Mucosa of gallbladder (tissue), 1 donor: ENCODE results near the gene SCTR. TPM values are rescaled to one million over a fixed set of nuclear protein-coding genes. Genes with fewer than 3 reads are reported as not detected.

Source experiments
- DNase-seq: peaks from one replicate; pipeline ENCODE4 v3.0.0-alpha.2; 2020; ENCODE audit warnings: low spot score
- total RNA-seq: library from RNA; stranded (reverse); gene quantifications from one replicate; pipeline ENCODE4 v1.2.1, GENCODE V29; 2021
- donor health status: DM: no; HTN: no; CAD: no.

SCTR gene
- total RNA-seq, 1 donor from 2014 or later: 0.92 TPM

- DNase-seq: no peak
Observed at GRCh38 chr2:119475225-119475856, 48.9 kb downstream of the SCTR start.

- DNase-seq: no peak
Observed at GRCh38 chr2:119474371-119475224, 49.7 kb downstream of the SCTR start.

GRCh38 chr2:119473621-119474370, 50.5 kb downstream of the SCTR start:
- no peak for DNase-seq

- no peak for DNase-seq
Observed at GRCh38 chr2:119472749-119473148, 51.5 kb downstream of the SCTR start.

- DNase-seq: no peak
Observed at GRCh38 chr2:119469661-119470297, 54.5 kb downstream of the SCTR start.

- DNase-seq: no peak
Observed at GRCh38 chr2:119469131-119469530, 55.2 kb downstream of the SCTR start.

- no peak for DNase-seq
Observed at GRCh38 chr2:119468154-119468955, 55.9 kb downstream of the SCTR start.

GRCh38 chr2:119466373-119466772, 57.9 kb downstream of the SCTR start:
- DNase-seq: no peak

- no peak for DNase-seq
Observed at GRCh38 chr2:119465687-119466086, 58.6 kb downstream of the SCTR start.

GRCh38 chr2:119464981-119465380, 59.3 kb downstream of the SCTR start:
- DNase-seq: no peak

- DNase-seq: no peak
Observed at GRCh38 chr2:119463990-119464389, 60.3 kb downstream of the SCTR start.

GRCh38 chr2:119463136-119463535, 61.1 kb downstream of the SCTR start:
- DNase-seq: no peak

GRCh38 chr2:119462574-119462973, 61.7 kb downstream of the SCTR start:
- DNase-seq: no peak

GRCh38 chr2:119461811-119462210, 62.5 kb downstream of the SCTR start:
- DNase-seq: no peak

- DNase-seq: no peak
Observed at GRCh38 chr2:119460076-119460475, 64.2 kb downstream of the SCTR start.

- DNase-seq: no peak
Observed at GRCh38 chr2:119455066-119455718, 69.1 kb downstream of the SCTR start.

GRCh38 chr2:119453972-119454593, 70.2 kb downstream of the SCTR start:
- DNase-seq: no peak

GRCh38 chr2:119451336-119452050, 72.8 kb downstream of the SCTR start:
- no peak for DNase-seq

- no peak for DNase-seq
Observed at GRCh38 chr2:119449521-119449920, 74.8 kb downstream of the SCTR start.
